HepG2 (cell line): ENCODE data around the gene TTPAL. TPM values are rescaled to one million over a fixed set of nuclear protein-coding genes. Genes with fewer than 3 reads are reported as not detected.

Source experiments
- AGO2 ChIP-seq: fragments of 200-400 bp; formaldehyde crosslinking; optimal IDR thresholded peaks from 2 replicates; pipeline ENCODE3; 2017; ENCODE audit warnings: mild to moderate bottlenecking, low read depth, low read length, moderate library complexity
- ASH2L ChIP-seq: fragments of 300-600, 200-600 bp; sonication (generic); IDR thresholded peaks from 2 replicates; pipeline ENCODE4 v1.7.0; 2017; ENCODE audit warnings: low read depth, mild to moderate bottlenecking, moderate library complexity, mixed read lengths, low read length; ENCODE audit not compliant: insufficient read length
- CBX1 ChIP-seq: IDR thresholded peaks from one replicate; pipeline ENCODE4 v1.6.1; 2016; ENCODE audit warnings: antibody characterized with exemption, low read depth
- DMAP1 ChIP-seq: IDR thresholded peaks from 2 replicates; pipeline ENCODE4 v1.6.1; 2016
- GATAD1 ChIP-seq: IDR thresholded peaks from 2 replicates; pipeline ENCODE4 v1.6.1; 2016; ENCODE audit warnings: missing genetic modification reagents, missing compliant biosample characterization
- HIVEP1 ChIP-seq: sonication (generic); formaldehyde crosslinking; IDR thresholded peaks from 2 replicates; pipeline ENCODE4 v1.4.0; 2020; ENCODE audit warnings: mild to moderate bottlenecking, missing genetic modification reagents
- IKZF5 ChIP-seq: IDR thresholded peaks from 2 replicates; pipeline ENCODE4 v1.6.1; 2018; ENCODE audit warnings: missing genetic modification reagents, mild to moderate bottlenecking, missing compliant biosample characterization
- KDM4B ChIP-seq: sonication (generic); formaldehyde crosslinking; IDR thresholded peaks from 2 replicates; pipeline ENCODE4 v1.4.0; 2020; ENCODE audit warnings: missing genetic modification reagents
- PBX2 ChIP-seq: IDR thresholded peaks from 2 replicates; pipeline ENCODE4 v1.6.1; 2016; ENCODE audit warnings: control low read depth
- SKI ChIP-seq: fragments of 450-650 bp; IDR thresholded peaks from one replicate; pipeline ENCODE4 v1.6.1; 2018; ENCODE audit warnings: mild to moderate bottlenecking; ENCODE audit not compliant: partially characterized antibody
- ZBTB1 ChIP-seq: sonication (generic); formaldehyde crosslinking; IDR thresholded peaks from 2 replicates; pipeline ENCODE4 v1.4.0; 2020; ENCODE audit warnings: missing genetic modification reagents, borderline replicate concordance
- ZFP62 ChIP-seq: sonication (generic); formaldehyde crosslinking; IDR thresholded peaks from 2 replicates; pipeline ENCODE4 v1.4.0; 2020; ENCODE audit warnings: missing genetic modification reagents
- ZHX2 ChIP-seq, 2 experiments: sonication (generic) in 1 of 2; formaldehyde crosslinking in 1 of 2; IDR thresholded peaks; 2 replicates each; pipeline versions ENCODE4 v1.6.1 to v1.9.0; 2014 to 2022; ENCODE audit warnings: antibody characterized with exemption in 1 of 2, borderline replicate concordance in 1 of 2, inconsistent platforms in 1 of 2, low read depth in 1 of 2, missing genetic modification reagents in 1 of 2
- ZNF691 ChIP-seq: sonication (generic); formaldehyde crosslinking; IDR thresholded peaks from 2 replicates; pipeline ENCODE4 v1.4.0; 2020; ENCODE audit warnings: missing genetic modification reagents, low read depth, mild to moderate bottlenecking, borderline replicate concordance
- ZNF740 ChIP-seq: sonication (generic); formaldehyde crosslinking; IDR thresholded peaks from 2 replicates; pipeline ENCODE4 v1.4.0; 2020; ENCODE audit warnings: missing genetic modification reagents
- polyA plus RNA-seq, 8 experiments: library from polyadenylated mRNA; depleted of rRNA in 3 of 8; stranded (reverse) in 7 of 8; unstranded in 1 of 8; fragments of >200 nt; fragmentation: Illumina TruSeq in 4 of 8; extraction: Trizol in 4 of 8; gene quantifications; 2 replicates each; pipeline versions ENCODE4 v1.2.1 to v1.2.3, GENCODE V29; 2011 to 2016; ENCODE audit warnings: low read depth in 4 of 8, missing spikeins in 1 of 8, mixed read lengths in 1 of 8; ENCODE audit not compliant: insufficient read depth in 1 of 8
- total RNA-seq, 5 experiments: library from RNA; depleted of rRNA; stranded (reverse); fragments of >200 nt; fragmentation: Illumina TruSeq; extraction: Trizol; gene quantifications; 2 replicates each; pipeline ENCODE4 v1.2.3, GENCODE V29; 2016; ENCODE audit warnings: low read depth in 1 of 5
- TF ChIP-seq, protein P1 (sequence below): IDR thresholded peaks from 2 replicates; pipeline ENCODE4 v1.6.1; 2016; ENCODE audit warnings: missing compliant biosample characterization, missing genetic modification reagents, borderline replicate concordance

Gene TTPAL
- total and polyA plus RNA-seq, 2 of the 13 experiments (the other 11 are each of a cell fraction or from before 2014, with no cell fraction given), result 4.3 to 18.8 TPM

GRCh38 chr20:44447827-44448419 lies 27.8 kb upstream of the TTPAL start (continued):
- TF ChIP-seq IKZF5 (CRISPR knock-in tag), result no peak
- TF ChIP-seq, protein P1, sequence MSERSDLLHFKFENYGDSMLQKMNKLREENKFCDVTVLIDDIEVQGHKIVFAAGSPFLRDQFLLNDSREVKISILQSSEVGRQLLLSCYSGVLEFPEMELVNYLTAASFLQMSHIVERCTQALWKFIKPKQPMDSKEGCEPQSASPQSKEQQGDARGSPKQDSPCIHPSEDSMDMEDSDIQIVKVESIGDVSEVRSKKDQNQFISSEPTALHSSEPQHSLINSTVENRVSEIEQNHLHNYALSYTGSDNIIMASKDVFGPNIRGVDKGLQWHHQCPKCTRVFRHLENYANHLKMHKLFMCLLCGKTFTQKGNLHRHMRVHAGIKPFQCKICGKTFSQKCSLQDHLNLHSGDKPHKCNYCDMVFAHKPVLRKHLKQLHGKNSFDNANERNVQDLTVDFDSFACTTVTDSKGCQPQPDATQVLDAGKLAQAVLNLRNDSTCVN (CRISPR knock-in tag), result 0 out of 2 replicates have a peak, but pooled peaks have one; percentile 21
- TF ChIP-seq CBX1, result no peak
- no peak for TF ChIP-seq GATAD1
- TF ChIP-seq ZNF691 (CRISPR knock-in tag), result no peak
- no peak for TF ChIP-seq SKI
- TF ChIP-seq KDM4B (CRISPR knock-in tag), result no peak
- TF ChIP-seq ZNF740, result no peak
- no peak for TF ChIP-seq PBX2
- no peak for TF ChIP-seq HIVEP1 (CRISPR knock-in tag)
- TF ChIP-seq ZFP62 (CRISPR knock-in tag), result no peak
- TF ChIP-seq AGO2, result no peak
- no peak for TF ChIP-seq DMAP1 (CRISPR knock-in tag)
- TF ChIP-seq ASH2L, result no peak
- no peak for TF ChIP-seq ZBTB1 (CRISPR knock-in tag)
- TF ChIP-seq ZHX2 (IDR thresholded peaks at IDR 0.05; ENCODE audit: low read depth), result no peak
- no peak for TF ChIP-seq ZHX2 (CRISPR knock-in tag; IDR thresholded peaks at IDR 0.05; ENCODE audit: borderline replicate concordance)
